Keratinocyte (primary cell): ENCODE data around the gene KLHL29. TPM values are rescaled to one million over a fixed set of nuclear protein-coding genes. Genes with fewer than 3 reads are reported as not detected.

ENCODE experiments used
- DNase-seq: peaks from one replicate; pipeline ENCODE4 v3.0.0-alpha.2; 2011; ENCODE audit warnings: low read depth, missing footprints, low spot score
- FAIRE-seq: peaks from 2 replicates; lab custom pipeline; 2011; peaks lifted over from hg19 to GRCh38; lab: Jason Lieb, UNC
- H2AFZ ChIP-seq: 2 replicates; pipeline ENCODE4 v1.6.0; 2012; ENCODE audit warnings: low read length, control low read depth, inconsistent platforms; ENCODE audit not compliant: control insufficient read depth
- H3K27ac ChIP-seq: 2 replicates; pipeline ENCODE4 v1.5.1; 2011; ENCODE audit warnings: low read length; ENCODE audit not compliant: control insufficient read depth, insufficient read depth
- H3K27me3 ChIP-seq: 3 replicates; pipeline ENCODE4 v1.6.0; 2011; ENCODE audit warnings: low read length; ENCODE audit not compliant: control insufficient read depth, insufficient read depth; ENCODE audit errors: extremely low read depth
- H3K36me3 ChIP-seq, 2 experiments: 2 replicates in 1 of 2; 3 replicates in 1 of 2; pipeline ENCODE4 v1.5.1; 2011; ENCODE audit warnings: low read length in 2 of 2, mild to moderate bottlenecking in 1 of 2; ENCODE audit not compliant: control insufficient read depth in 2 of 2, insufficient read depth in 2 of 2; ENCODE audit errors: extremely low read depth in 1 of 2
- H3K4me1 ChIP-seq: 3 replicates; pipeline ENCODE4 v1.5.1; 2011; ENCODE audit warnings: low read length; ENCODE audit not compliant: control insufficient read depth, insufficient read depth; ENCODE audit errors: extremely low read depth
- H3K4me2 ChIP-seq: 3 replicates; pipeline ENCODE4 v1.6.0; 2011; ENCODE audit warnings: low read depth, low read length; ENCODE audit not compliant: control insufficient read depth, insufficient read depth; ENCODE audit errors: extremely low read depth
- H3K4me3 ChIP-seq, 3 experiments: fragments of 200-600 bp in 1 of 3; sonication (generic) in 1 of 3; 2 replicates in 2 of 3; 3 replicates in 1 of 3; pipeline ENCODE4 v1.5.1; 2011 to 2016; ENCODE audit warnings: low read length in 3 of 3, mild to moderate bottlenecking in 3 of 3, control low read depth in 2 of 3, inconsistent platforms in 1 of 3, low read depth in 1 of 3, mixed read lengths in 1 of 3, mixed run types in 1 of 3, moderate library complexity in 1 of 3; ENCODE audit not compliant: control insufficient read depth in 2 of 3, insufficient read depth in 2 of 3; ENCODE audit errors: extremely low read depth in 1 of 3
- H3K79me2 ChIP-seq: 2 replicates; pipeline ENCODE4 v1.6.0; 2012; ENCODE audit warnings: low read length; ENCODE audit not compliant: control insufficient read depth, insufficient read depth
- H3K9ac ChIP-seq: 3 replicates; pipeline ENCODE4 v1.6.0; 2011; ENCODE audit warnings: low read length; ENCODE audit not compliant: control insufficient read depth, insufficient read depth; ENCODE audit errors: extremely low read depth
- H3K9me1 ChIP-seq: 3 replicates; pipeline ENCODE4 v1.6.0; 2011; ENCODE audit warnings: low read length; ENCODE audit not compliant: control insufficient read depth, insufficient read depth; ENCODE audit errors: extremely low read depth
- H3K9me3 ChIP-seq: 2 replicates; pipeline ENCODE4 v1.5.1; 2012; ENCODE audit warnings: low read depth, low read length; ENCODE audit not compliant: control insufficient read depth
- H4K20me1 ChIP-seq: 3 replicates; pipeline ENCODE4 v1.6.0; 2011; ENCODE audit warnings: low read length; ENCODE audit not compliant: control insufficient read depth, insufficient read depth; ENCODE audit errors: extremely low read depth
- CTCF ChIP-seq, 3 experiments: IDR thresholded peaks in 1 of 3; conservative IDR thresholded peaks in 1 of 3; optimal IDR thresholded peaks in 1 of 3; 2 replicates in 2 of 3; 3 replicates in 1 of 3; pipeline versions ENCODE3 to v1.5.1; 2011; ENCODE audit warnings: low read length in 3 of 3, mild to moderate bottlenecking in 3 of 3, moderate library complexity in 2 of 3, control low read depth in 1 of 3, inconsistent platforms in 1 of 3; ENCODE audit not compliant: insufficient read depth in 2 of 3; ENCODE audit errors: extremely low read depth in 1 of 3
- EZH2 ChIP-seq: IDR thresholded peaks from one replicate; pipeline ENCODE4 v1.6.1; 2012; ENCODE audit warnings: inconsistent platforms, mild to moderate bottlenecking, low read length, moderate library complexity
- dilution Hi-C: fragments of 300-500 bp; cut with MboI; formaldehyde crosslinking; loops from one replicate; pipeline ENCODE4 v1.7.0; 2020; ENCODE audit warnings: low sequenced_read_pairs; ENCODE audit not compliant: extremely low pct_ligation_motif_present
- polyA plus RNA-seq, 5 experiments: library from polyadenylated mRNA; depleted of rRNA in 3 of 5; stranded (reverse) in 3 of 5; stranded (forward) in 1 of 5; unstranded in 1 of 5; fragments of >200 nt; gene quantifications; 1 replicate in 1 of 5; 2 replicates in 3 of 5; 3 replicates in 1 of 5; pipeline versions ENCODE4 v1.2.1 to v1.2.3, GENCODE V29; 2011 to 2012; ENCODE audit warnings: missing spikeins in 2 of 5, low read depth in 1 of 5, low replicate concordance in 1 of 5

Gene KLHL29
- polyA plus RNA-seq, 1 donor (not counting 4 experiments of a cell fraction or from before 2014, with no cell fraction given) = 4.7 TPM

DNA sequence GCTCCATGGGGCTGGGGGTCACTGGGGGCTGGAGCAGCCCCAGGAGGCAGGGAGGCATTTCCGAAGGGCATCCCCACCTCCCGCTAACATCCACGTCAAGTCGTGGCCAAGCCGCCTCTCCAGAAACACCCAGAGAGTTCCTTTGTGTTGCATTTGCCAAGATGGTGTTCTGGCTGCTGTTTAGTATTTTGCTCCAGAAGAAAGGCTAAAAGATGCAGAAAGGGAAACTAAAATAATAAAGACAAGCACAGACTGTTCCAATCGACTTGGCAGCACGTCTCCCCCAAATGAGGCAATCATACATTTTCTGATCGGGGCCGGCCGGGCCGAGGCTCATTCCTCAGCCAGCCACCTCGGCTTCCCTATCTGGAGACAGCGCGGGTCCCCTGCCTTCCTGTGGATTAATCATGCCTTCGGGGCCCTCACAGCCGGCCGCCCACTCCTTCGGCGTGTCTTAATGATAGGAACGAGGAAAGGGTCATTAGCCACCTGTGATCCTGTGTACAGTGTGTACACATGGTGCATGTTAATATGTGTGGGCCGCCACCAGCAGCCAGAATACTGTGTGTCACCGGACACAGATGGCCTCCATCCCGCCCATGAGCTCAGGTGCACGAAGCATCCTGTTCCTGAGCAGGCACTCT, 169.2 kb downstream of the KLHL29 start:
- H3K79me2 ChIP-seq = no peaks in the 10 kb centered on the region
- no peak overlapping the region for H3K9ac ChIP-seq
- no peak overlapping the region for H3K4me3 ChIP-seq
- DNase-seq = no peak
- FAIRE-seq = no peak
- H3K9me1 ChIP-seq = no peaks in the 10 kb centered on the region
- no peak overlapping the region for H2AFZ ChIP-seq
- no peaks in the 10 kb centered on the region for H3K9me3 ChIP-seq
- dilution Hi-C loops = no loop called here
- TF ChIP-seq CTCF (optimal IDR thresholded peaks at IDR 0.05 in 1 of 3, IDR thresholded peaks at IDR 0.05 in 1 of 3, conservative IDR thresholded peaks at IDR 0.05 in 1 of 3; ENCODE audit: extremely low read depth in 1 of 3, insufficient read depth in 2 of 3, low read length in 3 of 3) = no peak
- peaks cover 4% of the 10 kb centered on the region for H3K4me1 ChIP-seq
- no peak overlapping the region for H3K4me2 ChIP-seq
- no peak overlapping the region for H3K27ac ChIP-seq
- H4K20me1 ChIP-seq = no peaks in the 10 kb centered on the region
- H3K27me3 ChIP-seq = no peaks in the 10 kb centered on the region
- H3K36me3 ChIP-seq = peaks cover 0 to 1% of the 10 kb centered on the region in 2 experiments

GRCh38 chr2:23555944-23556343, 171.0 kb downstream of the KLHL29 start:
- Histone ChIP-seq H3K9me3 (no peaks in the 10 kb centered on the region), H3K4me3 (no peak overlapping the region), H3K4me1 (peaks cover 4% of the 10 kb centered on the region), H3K9me1 (no peaks in the 10 kb centered on the region), H4K20me1 (no peaks in the 10 kb centered on the region), H3K36me3 (peaks cover 0 to 1% of the 10 kb centered on the region in 2 experiments), H3K27me3 (no peaks in the 10 kb centered on the region), H3K9ac (no peak overlapping the region), H3K79me2 (no peaks in the 10 kb centered on the region), H3K27ac (no peak overlapping the region), H3K4me2 (no peak overlapping the region), H2AFZ (no peak overlapping the region)
- DNase-seq = no peak
- dilution Hi-C loops = no loop called here
- FAIRE-seq = no peak
- no peak for TF ChIP-seq CTCF (optimal IDR thresholded peaks at IDR 0.05 in 1 of 3, IDR thresholded peaks at IDR 0.05 in 1 of 3, conservative IDR thresholded peaks at IDR 0.05 in 1 of 3; ENCODE audit: extremely low read depth in 1 of 3, insufficient read depth in 2 of 3, low read length in 3 of 3)
- no peak for TF ChIP-seq EZH2
